ENCODE data around the gene MTFP1.

MTFP1 gene

DNA sequence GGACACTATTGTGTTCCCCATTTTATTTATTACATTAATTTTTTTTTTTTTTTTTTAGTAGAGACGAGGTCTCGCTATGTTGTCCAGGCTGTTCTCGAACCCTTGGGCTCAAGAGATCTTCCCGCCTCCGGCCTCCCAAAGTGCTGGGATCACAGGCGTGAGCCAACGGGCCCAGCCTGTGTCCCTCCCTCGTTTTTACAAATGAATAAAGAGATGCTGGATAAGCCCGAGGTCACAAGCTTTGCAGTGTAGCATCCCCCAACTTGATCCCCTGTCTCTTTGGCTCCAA is 297 bp upstream of the MTFP1 start:
- Histone ChIP-seq H3K4me3 (peak overlapping the region; percentile 87), H3K4me1 (peaks cover 41% of the 10 kb centered on the region), H3K36me3 (replicated peaks) (peaks cover 24% of the 10 kb centered on the region), H3K27me3 (ENCODE audit: low read depth) (no peaks in the 10 kb centered on the region), H3K9me3 (no peaks in the 10 kb centered on the region)
- DNase-seq (ENCODE audit: low spot score in 2 of 2): no peak
- in situ Hi-C loops (cut with MboI; ENCODE audit: low sequenced_read_pairs): no loop called here

GRCh38 chr22:30426388-30427353 is 1.1 kb downstream of the MTFP1 start:
- in situ Hi-C loops (cut with MboI; ENCODE audit: low sequenced_read_pairs): no loop called here
- DNase-seq (ENCODE audit: low spot score in 2 of 2): peak; percentile 73 to 89
- Histone ChIP-seq H3K27me3 (ENCODE audit: low read depth) (no peaks in the 10 kb centered on the region), H3K9me3 (no peaks in the 10 kb centered on the region), H3K36me3 (replicated peaks) (peaks cover 13% of the 10 kb centered on the region), H3K4me3 (peak overlapping the region; percentile 87), H3K4me1 (peaks cover 29% of the 10 kb centered on the region)

- in situ Hi-C loops (cut with MboI; ENCODE audit: low sequenced_read_pairs): no loop called here
- H3K4me1 ChIP-seq: peaks cover 19% of the 10 kb centered on the region
- peaks cover 13% of the 10 kb centered on the region for H3K36me3 ChIP-seq (replicated peaks)
- no peak overlapping the region for H3K4me3 ChIP-seq
- no peak for DNase-seq (ENCODE audit: low spot score in 2 of 2)
- no peaks in the 10 kb centered on the region for H3K27me3 ChIP-seq (ENCODE audit: low read depth)
- no peaks in the 10 kb centered on the region for H3K9me3 ChIP-seq
Observed at GRCh38 chr22:30427871-30428270, 2.3 kb downstream of the MTFP1 start.

GRCh38 chr22:30429887-30430286 is 4.3 kb downstream of the MTFP1 start:
- Histone ChIP-seq H3K36me3 (replicated peaks) (peaks cover 13% of the 10 kb centered on the region), H3K4me1 (peaks cover 7% of the 10 kb centered on the region), H3K4me3 (no peak overlapping the region), H3K9me3 (no peaks in the 10 kb centered on the region), H3K27me3 (ENCODE audit: low read depth) (no peaks in the 10 kb centered on the region)
- in situ Hi-C loops (cut with MboI; ENCODE audit: low sequenced_read_pairs): no loop called here
- DNase-seq (ENCODE audit: low spot score in 2 of 2): no peak

DNA sequence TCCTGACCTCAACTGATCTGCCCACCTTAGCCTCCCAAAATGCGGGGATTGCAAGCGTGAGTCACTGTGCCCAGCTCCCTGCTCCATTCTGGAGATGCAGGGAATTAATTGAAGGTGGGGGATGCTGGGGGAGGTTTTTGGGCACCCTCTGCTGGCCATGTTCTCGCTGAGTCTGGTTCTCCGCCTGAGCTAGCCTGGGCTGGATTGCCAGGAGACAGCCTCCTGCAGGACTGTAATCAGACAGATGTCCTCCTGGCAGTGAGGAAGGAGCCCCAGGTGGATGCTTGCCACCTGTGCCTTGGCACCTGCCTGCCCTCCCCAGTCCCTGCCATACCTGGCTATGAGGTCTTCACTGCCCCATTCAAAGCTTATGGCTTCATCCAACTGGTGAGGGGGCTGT is 5.4 kb downstream of the MTFP1 start:
- Histone ChIP-seq H3K36me3 (replicated peaks) (peaks cover 13% of the 10 kb centered on the region), H3K4me1 (peaks cover 10% of the 10 kb centered on the region), H3K27me3 (ENCODE audit: low read depth) (no peaks in the 10 kb centered on the region), H3K4me3 (no peak overlapping the region), H3K9me3 (no peaks in the 10 kb centered on the region)
- in situ Hi-C loops (cut with MboI; ENCODE audit: low sequenced_read_pairs): no loop called here
- DNase-seq (ENCODE audit: low spot score in 2 of 2): peak in 1 of 2 experiments; percentile 33

DNA sequence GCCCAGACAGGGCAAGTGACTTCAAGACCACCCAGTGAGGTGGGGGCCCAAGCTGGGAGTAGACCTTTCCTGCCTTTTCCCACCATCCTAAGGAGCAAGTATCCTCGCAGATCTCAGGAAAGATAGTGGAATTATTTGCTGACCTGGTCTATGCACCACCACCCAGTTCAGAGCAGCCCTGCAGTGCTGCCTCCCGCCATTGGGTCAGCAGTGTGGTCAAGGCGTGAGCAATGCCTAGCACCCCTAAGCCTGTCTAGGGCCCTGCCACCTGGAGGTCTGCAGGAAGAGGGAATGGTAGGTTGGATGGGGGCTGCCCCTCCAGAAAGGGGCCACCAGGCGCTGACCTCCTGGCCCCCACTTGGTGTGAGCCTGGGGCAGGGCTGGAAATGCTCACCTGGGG is 6.5 kb downstream of the MTFP1 start:
- in situ Hi-C loops (cut with MboI; ENCODE audit: low sequenced_read_pairs): no loop called here
- no peaks in the 10 kb centered on the region for H3K9me3 ChIP-seq
- peaks cover 6% of the 10 kb centered on the region; the same call in 1 of the 2 replicates for H3K4me1 ChIP-seq
- no peak overlapping the region for H3K4me3 ChIP-seq
- no peak for DNase-seq (ENCODE audit: low spot score in 2 of 2)
- H3K27me3 ChIP-seq (ENCODE audit: low read depth): no peaks in the 10 kb centered on the region
- H3K36me3 ChIP-seq (replicated peaks): peaks cover 9% of the 10 kb centered on the region

DNA sequence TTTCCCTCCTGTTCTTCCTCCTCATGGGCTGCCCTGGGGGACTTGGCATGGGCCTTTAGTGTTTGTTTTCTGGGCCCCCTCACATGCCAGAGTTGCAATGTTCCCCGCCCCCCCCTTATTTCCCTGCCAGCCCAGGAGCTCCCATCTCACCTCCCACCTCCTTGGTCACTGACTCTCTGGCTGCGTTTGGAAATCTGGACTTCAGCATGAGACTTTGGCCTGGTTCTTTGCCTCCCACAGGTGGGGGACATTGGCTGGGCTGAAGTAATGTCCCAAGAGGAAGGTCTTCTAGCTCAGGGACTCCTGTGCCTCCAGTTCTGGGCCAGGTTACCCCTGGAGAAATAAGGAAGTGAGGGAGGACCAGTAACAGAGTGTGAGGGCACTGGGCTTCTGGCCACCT is 7.0 kb downstream of the MTFP1 start:
- in situ Hi-C loops (cut with MboI; ENCODE audit: low sequenced_read_pairs): no loop called here
- no peak for DNase-seq (ENCODE audit: low spot score in 2 of 2)
- Histone ChIP-seq H3K4me3 (no peak overlapping the region), H3K36me3 (replicated peaks) (peaks cover 7% of the 10 kb centered on the region), H3K27me3 (ENCODE audit: low read depth) (no peaks in the 10 kb centered on the region), H3K4me1 (peaks cover 6% of the 10 kb centered on the region; the same call in 1 of the 2 replicates), H3K9me3 (no peaks in the 10 kb centered on the region)

GRCh38 chr22:30433227-30433626 is 7.7 kb downstream of the MTFP1 start:
- peaks cover 3% of the 10 kb centered on the region for H3K36me3 ChIP-seq (replicated peaks)
- H3K9me3 ChIP-seq: no peaks in the 10 kb centered on the region
- no peak for DNase-seq (ENCODE audit: low spot score in 2 of 2)
- H3K4me3 ChIP-seq: no peak overlapping the region
- in situ Hi-C loops (cut with MboI; ENCODE audit: low sequenced_read_pairs): no loop called here
- H3K27me3 ChIP-seq (ENCODE audit: low read depth): no peaks in the 10 kb centered on the region
- H3K4me1 ChIP-seq: peaks cover 6% of the 10 kb centered on the region; the same call in 1 of the 2 replicates

DNA sequence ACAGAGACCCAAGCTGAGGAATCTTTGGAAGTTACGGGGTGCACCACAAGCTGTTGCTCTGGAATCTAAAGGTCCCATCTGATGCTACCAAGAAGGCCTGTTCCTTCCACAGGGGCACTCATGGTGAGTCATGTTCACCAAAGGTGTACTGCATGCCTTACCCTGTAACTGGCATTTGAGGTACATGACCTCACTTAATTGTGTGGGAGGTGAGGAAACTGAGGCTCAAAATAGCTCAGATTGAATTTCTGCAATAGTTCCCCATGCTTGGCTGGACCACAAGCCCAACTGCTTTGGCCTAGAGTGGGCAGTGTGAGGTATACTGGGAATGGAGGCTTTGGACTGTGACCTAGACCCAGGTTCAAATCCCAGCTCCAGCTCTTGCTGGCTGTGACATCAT is 8.2 kb downstream of the MTFP1 start:
- in situ Hi-C loops (cut with MboI; ENCODE audit: low sequenced_read_pairs): no loop called here
- no peaks in the 10 kb centered on the region for H3K9me3 ChIP-seq
- no peaks in the 10 kb centered on the region for H3K27me3 ChIP-seq (ENCODE audit: low read depth)
- H3K36me3 ChIP-seq (replicated peaks): no peaks in the 10 kb centered on the region; the same call in 1 of the 2 replicates
- DNase-seq (ENCODE audit: low spot score in 2 of 2): no peak
- H3K4me3 ChIP-seq: no peak overlapping the region
- peaks cover 6% of the 10 kb centered on the region; the same call in 1 of the 2 replicates for H3K4me1 ChIP-seq

GRCh38 chr22:30434843-30435242 is 9.3 kb downstream of the MTFP1 start:
- Histone ChIP-seq H3K36me3 (replicated peaks) (no peaks in the 10 kb centered on the region), H3K9me3 (no peaks in the 10 kb centered on the region), H3K4me3 (no peak overlapping the region), H3K27me3 (ENCODE audit: low read depth) (no peaks in the 10 kb centered on the region), H3K4me1 (peaks cover 6% of the 10 kb centered on the region; the same call in 1 of the 2 replicates)
- in situ Hi-C loops (cut with MboI; ENCODE audit: low sequenced_read_pairs): no loop called here
- DNase-seq (ENCODE audit: low spot score in 2 of 2): no peak

- no peaks in the 10 kb centered on the region for H3K36me3 ChIP-seq (replicated peaks)
- peak overlapping the region; percentile 11; the same call in 1 of the 2 replicates for H3K4me3 ChIP-seq
- no peaks in the 10 kb centered on the region for H3K9me3 ChIP-seq
- in situ Hi-C loops (cut with MboI; ENCODE audit: low sequenced_read_pairs): no loop called here
- peak; percentile 14 to 42 for DNase-seq (ENCODE audit: low spot score in 2 of 2)
- no peaks in the 10 kb centered on the region for H3K27me3 ChIP-seq (ENCODE audit: low read depth)
- H3K4me1 ChIP-seq: peaks cover 6% of the 10 kb centered on the region; the same call in 1 of the 2 replicates
Observed at GRCh38 chr22:30435674-30436126, 10.1 kb downstream of the MTFP1 start.

- H3K36me3 ChIP-seq (replicated peaks): no peaks in the 10 kb centered on the region
- H3K9me3 ChIP-seq: no peaks in the 10 kb centered on the region
- no peaks in the 10 kb centered on the region for H3K27me3 ChIP-seq (ENCODE audit: low read depth)
- DNase-seq (ENCODE audit: low spot score in 2 of 2): no peak
- in situ Hi-C loops (cut with MboI; ENCODE audit: low sequenced_read_pairs): no loop called here
- no peak overlapping the region; the same call in 1 of the 2 replicates for H3K4me3 ChIP-seq
- H3K4me1 ChIP-seq: peaks cover 6% of the 10 kb centered on the region; the same call in 1 of the 2 replicates
Observed at GRCh38 chr22:30436196-30436595, 10.6 kb downstream of the MTFP1 start.

GRCh38 chr22:30438559-30438958 is 13.0 kb downstream of the MTFP1 start:
- no peaks in the 10 kb centered on the region for H3K27me3 ChIP-seq (ENCODE audit: low read depth)

DNA sequence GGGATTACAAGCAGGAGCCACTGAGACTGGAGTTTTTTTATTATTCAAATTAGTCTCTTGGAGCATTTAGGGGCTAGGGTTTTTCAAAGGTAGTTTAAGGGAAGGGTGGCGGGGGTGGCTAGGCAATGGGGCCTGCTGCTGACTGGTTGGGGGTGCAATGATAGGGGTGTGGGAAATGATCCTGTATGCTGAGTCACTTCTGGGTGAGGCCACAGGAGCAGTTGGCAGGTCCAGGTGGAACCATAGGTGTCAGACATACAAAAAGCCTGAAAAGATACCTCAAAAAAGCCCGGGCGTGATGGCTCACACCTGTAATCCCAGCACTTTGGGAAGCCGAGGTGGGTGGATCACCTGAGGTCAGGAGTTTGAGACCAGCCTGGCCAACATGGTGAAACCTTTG is 13.7 kb downstream of the MTFP1 start:
- no peaks in the 10 kb centered on the region for H3K27me3 ChIP-seq (ENCODE audit: low read depth)
- DNase-seq (ENCODE audit: low spot score in 2 of 2): no peak
- in situ Hi-C loops (cut with MboI; ENCODE audit: low sequenced_read_pairs): no loop called here
- H3K4me1 ChIP-seq: peaks cover 6% of the 10 kb centered on the region; the same call in 1 of the 2 replicates
- H3K9me3 ChIP-seq: no peaks in the 10 kb centered on the region
- H3K36me3 ChIP-seq (replicated peaks): no peaks in the 10 kb centered on the region
- no peak overlapping the region for H3K4me3 ChIP-seq

More at GRCh38 chr22:30438559-30438958, 13.0 kb downstream of the MTFP1 start:
- Histone ChIP-seq H3K4me1 (peaks cover 6% of the 10 kb centered on the region; the same call in 1 of the 2 replicates), H3K4me3 (no peak overlapping the region), H3K36me3 (replicated peaks) (no peaks in the 10 kb centered on the region), H3K9me3 (no peaks in the 10 kb centered on the region)
- in situ Hi-C loops (cut with MboI; ENCODE audit: low sequenced_read_pairs): no loop called here
- DNase-seq (ENCODE audit: low spot score in 2 of 2): no peak

Measured in HAP-1 (cell line).